GM19023 (cell line): Measurements from ENCODE around the gene GALNT3.

Source experiments
- ATAC-seq: cut with Tn5 transposase; IDR thresholded peaks from one replicate; pipeline ENCODE4 v1.9.1; 2021; ENCODE audit warnings: mild to moderate bottlenecking, moderate library complexity; ENCODE audit not compliant: unreplicated experiment

The GALNT3 gene

GRCh38 chr2:165796819-165797530, 2.9 kb upstream of the GALNT3 start:
- no peak for ATAC-seq

GRCh38 chr2:165796129-165796528, 2.1 kb upstream of the GALNT3 start:
- ATAC-seq: no peak

DNA sequence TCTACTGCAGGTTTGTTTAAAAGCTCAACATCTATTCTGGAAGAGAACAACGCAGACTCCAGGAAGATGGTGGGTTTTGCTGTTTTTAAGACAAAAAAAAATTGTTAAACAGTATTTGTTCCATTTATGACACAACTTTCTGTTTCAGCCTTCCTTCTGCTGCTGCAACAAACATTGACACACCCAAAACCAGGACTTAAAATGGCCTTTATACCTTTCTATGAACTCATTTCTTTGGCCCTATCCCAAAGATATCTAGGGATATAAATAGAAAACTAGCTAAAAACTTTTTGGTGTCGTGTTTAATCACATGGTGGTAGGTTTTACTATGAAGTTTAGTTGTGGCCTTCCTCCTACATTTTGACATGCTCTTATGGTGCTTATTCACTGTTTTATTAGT, 964 bp upstream of the GALNT3 start:
- no peak for ATAC-seq

DNA sequence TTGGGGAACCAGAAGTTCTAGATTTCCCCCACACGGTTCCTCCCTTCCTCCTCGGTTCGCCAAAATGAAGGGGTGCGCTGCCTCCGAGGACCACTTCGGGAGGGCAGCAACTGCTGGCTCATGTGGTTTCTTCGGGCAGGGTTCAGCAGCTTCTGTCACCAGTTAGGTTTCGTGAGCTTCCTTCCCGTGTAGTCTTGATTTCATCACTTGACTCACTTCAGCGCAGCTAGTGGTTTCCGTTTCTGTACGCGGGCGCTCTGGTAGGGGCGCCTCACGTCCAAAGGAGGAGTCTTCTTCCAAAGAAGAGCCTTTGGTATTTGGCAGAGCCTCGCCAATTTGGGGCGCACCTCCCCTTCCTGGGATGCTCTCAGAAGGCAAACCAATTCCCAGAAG, 485 bp upstream of the GALNT3 start:
- peak; percentile 97 for ATAC-seq

DNA sequence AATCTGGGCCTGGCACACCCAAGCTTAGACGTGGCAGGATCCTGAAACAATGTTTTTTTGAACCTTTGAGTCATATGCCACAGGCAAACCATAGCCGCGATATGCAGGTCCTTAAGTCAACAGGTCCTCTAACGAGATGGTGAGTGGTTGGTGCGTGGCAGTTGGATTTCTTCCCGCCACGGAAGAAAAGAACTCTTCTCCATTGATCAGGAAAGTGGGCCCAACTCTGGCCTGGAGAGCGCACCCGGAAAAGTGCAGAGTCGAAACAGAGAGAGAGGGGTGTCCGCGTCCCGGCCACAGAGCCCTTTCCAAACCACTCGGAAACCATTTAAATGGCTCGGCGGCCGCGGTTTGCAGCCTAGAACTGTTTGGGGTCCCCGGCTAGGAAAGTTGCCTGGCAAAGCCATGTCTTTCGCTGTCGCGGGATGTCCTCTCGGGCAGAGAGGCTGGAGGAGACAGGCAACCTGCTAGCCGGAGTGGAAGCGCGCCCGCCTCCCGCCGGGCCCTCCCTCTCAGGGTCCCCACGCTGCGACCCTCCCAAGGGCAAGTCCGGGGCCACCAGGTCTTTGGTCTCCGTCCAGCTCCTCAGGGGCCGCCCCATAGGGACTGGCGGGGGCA, 777 bp downstream of the GALNT3 start:
- peak; percentile 2 for ATAC-seq

DNA sequence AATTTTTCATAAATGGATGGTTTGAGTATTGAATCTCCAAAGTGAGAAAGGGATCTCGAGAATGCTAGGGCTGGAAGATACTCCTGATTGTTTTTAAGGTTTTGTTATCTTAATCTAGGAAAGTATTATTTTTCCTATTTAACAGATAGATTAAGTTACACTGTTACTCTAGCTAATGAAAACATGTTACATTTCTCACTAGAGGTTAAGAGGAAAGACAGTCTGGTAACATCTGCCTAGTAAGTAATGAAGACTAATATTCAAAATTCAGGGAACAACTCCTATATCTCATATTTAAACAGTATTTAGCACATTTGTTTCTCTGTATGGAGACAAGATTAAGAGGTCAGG, 2.0 kb downstream of the GALNT3 start:
- ATAC-seq: no peak

GRCh38 chr2:165791421-165792103, 2.5 kb downstream of the GALNT3 start:
- ATAC-seq: no peak

DNA sequence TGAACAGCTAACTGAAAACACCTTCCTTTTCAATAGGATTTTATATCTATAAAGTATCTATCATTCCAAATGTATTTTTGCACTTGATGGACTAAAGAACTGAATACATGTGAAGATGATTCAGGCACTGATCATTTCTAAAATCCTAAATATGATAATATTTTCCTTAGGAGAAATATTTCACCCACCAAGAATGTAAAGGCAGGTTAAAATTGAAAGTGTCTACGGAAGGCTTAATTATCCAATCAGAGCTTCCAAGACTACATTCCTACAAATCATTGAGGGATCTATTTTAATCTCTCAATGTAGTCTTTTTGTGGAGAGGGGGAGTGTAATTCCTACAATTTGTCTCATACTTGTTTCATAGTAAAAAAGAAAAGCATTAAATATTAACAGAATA, 3.6 kb downstream of the GALNT3 start:
- no peak for ATAC-seq

DNA sequence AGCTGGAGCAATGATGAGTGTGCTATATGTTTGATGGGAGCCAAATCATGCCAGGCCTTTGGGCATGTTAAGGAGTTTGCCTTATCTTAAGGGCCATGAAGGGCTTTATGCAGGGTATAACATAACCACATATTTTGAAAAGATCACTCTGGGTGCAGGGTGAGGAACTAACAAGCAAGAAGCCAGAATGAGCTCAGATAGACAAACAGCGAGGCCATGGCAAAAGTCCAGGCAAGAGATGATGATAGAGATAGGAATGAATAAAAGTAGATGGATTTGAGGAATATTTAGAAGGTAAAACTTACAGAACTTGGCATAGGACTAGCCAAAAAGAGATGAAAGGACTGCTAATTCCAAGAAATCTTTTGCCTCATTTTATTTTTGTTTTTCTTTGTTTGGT, 6.7 kb downstream of the GALNT3 start:
- ATAC-seq: no peak

GRCh38 chr2:165779706-165780105, 14.3 kb downstream of the GALNT3 start:
- ATAC-seq: no peak

DNA sequence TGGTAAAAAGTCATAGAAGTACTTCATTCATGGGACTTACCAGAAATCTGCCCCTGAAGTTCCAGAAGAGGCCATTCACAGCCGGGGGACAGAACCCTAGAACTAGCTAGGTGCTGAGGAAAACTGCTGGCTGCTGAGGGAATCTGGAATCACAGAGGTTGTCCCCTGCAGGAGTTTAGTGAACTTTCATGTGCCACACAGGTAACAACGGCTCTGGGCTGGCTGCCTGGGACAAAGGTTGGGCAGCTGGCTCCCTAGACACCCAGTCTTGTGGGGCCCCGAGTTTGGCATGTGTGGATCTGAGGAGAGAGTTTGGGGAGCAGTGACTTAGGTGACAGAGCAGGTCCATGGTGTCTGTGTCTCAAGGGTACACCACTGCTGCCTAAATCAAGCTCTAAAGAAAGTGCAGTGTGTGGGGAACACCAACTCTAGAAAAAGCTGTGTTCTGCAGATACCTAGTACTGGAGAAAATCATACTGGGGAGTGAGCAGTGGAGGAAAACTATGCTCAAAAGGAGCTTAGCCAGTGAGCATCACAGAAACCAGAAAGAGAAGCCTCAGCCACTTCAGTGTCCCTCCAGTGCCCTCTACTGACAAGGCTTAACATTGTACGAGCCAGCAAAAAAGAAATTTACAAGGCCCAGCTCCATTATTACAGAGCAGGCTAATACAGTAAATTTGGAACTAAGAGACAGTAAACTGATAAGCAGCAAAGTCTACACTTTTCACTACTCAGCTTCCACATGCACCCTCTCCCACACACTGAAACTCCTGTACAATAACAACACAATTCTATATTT, 15.2 kb downstream of the GALNT3 start:
- ATAC-seq: no peak

- no peak for ATAC-seq
Observed at GRCh38 chr2:165778187-165778556, 15.9 kb downstream of the GALNT3 start.

DNA sequence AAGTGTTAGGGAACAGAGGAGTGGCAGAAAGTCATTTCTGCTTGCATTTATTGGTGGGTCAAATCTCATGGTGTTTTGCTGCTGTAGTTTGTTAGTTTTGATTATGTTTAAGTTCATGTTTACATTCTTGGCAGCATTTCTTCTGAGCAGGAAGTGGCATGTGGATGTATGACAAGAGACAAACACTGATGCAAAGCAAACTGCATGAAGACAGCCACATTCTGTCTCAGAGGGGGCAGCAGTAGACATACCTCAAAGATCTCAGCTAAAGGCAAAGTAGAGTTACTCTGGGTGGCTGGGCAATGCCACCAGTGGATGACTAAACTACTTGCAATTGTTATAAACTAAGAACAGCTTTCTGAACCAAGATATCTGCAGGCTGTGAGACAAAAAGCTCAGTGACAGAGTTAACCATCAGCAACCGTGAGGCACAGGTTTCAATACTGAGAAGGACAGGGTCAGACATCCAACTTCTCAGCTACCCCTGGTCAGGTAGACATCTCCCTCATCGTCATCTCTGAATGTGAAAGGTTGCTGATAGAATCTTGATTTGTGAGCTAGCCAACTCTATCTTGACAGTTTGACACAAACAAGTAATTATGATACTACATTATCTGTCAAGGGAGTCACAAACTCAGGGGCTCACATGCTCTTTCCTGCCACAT, 16.4 kb downstream of the GALNT3 start:
- no peak for ATAC-seq

- ATAC-seq: no peak
Observed at GRCh38 chr2:165776796-165777195, 17.3 kb downstream of the GALNT3 start.

DNA sequence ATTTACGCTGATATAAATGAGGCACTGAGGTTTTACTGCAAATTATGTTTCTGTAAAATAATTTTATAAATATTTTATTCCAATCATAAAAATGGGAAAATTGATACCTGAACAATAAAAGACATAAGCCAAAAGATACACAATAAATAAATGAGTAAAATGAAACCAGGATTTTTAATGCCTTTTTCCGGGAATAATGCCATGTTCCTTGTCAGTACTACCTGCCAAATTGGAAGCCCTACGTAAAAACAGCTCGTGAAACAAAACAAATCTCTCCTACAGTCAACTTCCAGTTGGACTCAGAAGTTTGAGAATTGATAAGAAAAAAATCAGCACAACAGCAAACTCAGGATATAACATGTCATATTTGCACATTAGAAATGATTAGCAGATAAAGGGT, 18.0 kb downstream of the GALNT3 start:
- ATAC-seq: no peak

GRCh38 chr2:165773684-165774083, 20.4 kb downstream of the GALNT3 start:
- ATAC-seq: no peak

DNA sequence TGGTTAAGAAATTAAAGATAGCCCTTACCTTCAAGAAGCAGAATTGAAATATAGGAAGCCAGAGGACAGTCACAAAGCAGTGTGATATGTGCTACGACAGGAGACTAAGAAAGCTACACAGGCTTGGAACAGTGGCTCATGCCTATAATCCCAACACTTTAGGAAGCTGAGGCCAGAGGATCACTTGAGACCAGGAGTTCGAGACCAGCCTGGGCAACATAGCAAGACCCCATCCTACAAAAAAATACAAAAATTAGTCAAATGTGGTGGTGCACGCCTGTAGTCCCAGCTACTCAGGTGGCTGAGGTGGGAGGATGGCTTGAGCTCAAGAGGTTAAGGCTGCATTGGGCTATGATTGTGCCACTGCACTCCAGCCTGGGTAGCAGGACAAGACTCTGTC, 21.9 kb downstream of the GALNT3 start:
- ATAC-seq: no peak

GRCh38 chr2:165766326-165766927, 27.6 kb downstream of the GALNT3 start:
- no peak for ATAC-seq

DNA sequence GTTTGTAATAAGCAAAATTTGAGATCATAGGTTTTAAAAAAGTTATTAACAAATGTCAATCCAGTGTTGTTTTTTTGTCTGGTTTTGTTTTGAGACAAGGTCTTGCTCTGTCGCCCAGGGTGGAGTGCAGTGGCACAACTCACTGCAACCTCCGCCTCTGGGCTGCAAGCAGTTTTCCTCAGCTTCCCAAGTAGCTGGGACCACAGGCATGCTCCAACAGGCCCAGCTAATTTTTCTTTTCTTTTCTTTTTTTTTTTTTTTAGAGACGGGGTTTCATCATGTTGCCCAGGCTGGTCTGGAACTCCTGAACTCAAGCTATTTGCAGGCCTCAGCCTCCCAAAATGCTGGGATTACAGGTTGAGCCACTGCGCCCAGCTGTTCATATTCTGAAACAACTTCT, 31.3 kb downstream of the GALNT3 start:
- ATAC-seq: no peak

DNA sequence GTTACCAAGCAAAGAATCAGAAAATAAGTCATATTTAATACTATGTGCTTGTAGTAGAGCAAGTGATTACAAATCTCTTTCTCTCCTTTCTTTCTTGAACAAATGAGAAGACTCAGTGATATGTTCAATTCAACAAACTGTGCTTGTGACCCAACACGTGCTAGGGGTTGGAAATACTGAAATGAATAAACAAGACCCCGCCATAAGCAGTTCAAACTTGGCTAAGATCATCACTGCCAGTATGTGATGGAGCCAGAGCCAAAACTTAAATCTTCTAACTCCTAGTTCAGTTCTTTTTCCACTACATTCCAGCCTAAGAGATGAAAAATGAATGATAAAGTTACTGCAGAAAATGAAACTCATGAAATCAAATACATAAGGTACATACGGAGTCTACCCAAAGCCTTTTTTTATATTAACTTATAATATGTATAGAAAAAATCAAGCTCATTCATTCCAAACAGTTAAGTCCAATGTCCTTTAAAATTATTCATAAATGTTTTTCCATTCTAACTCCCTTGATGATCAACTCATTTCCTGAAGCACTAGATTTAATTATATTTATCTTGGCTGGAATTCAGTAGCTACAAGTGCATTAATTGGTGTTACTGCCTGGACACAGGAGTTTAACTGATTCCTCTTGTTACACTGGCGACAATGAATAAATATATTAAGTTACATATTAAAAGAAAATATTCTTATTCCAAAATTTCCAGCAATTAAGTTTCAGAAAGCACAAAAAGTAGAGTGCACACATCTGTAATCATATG, 36.0 kb downstream of the GALNT3 start:
- no peak for ATAC-seq
